Testis (tissue), 3 donors: ENCODE results near the gene CD300LD. TPM values are rescaled to one million over a fixed set of nuclear protein-coding genes. Genes with fewer than 3 reads are reported as not detected.

Experiments
- DNase-seq: peaks from one replicate; pipeline ENCODE4 v3.0.0-alpha.2; 2019
- H3K27ac ChIP-seq, 2 donors: fragments of 200-600 bp; sonication (generic); one replicate each; pipeline ENCODE4 v1.5.1; 2019
- H3K27me3 ChIP-seq: fragments of 200-600 bp; sonication (generic); one replicate; pipeline ENCODE4 v1.5.1; 2019
- H3K36me3 ChIP-seq: fragments of 200-600 bp; sonication (generic); one replicate; pipeline ENCODE4 v1.5.1; 2017; ENCODE audit warnings: low read depth; ENCODE audit errors: missing control alignments
- H3K4me1 ChIP-seq: fragments of 200-600 bp; sonication (generic); one replicate; pipeline ENCODE4 v1.5.1; 2019
- H3K4me3 ChIP-seq, 2 donors: fragments of 200-600 bp; sonication (generic); one replicate each; pipeline ENCODE4 v1.5.1; 2017 to 2019
- H3K9me3 ChIP-seq: fragments of 200-600 bp; sonication (generic); one replicate; pipeline ENCODE4 v1.5.1; 2017
- CTCF ChIP-seq, 3 experiments: fragments of 450-650 bp in 2 of 3; fragments of 200-600 bp in 1 of 3; sonication (generic) in 1 of 3; IDR thresholded peaks; one replicate each; pipeline ENCODE4 v1.5.1; 2016 to 2019; ENCODE audit warnings: antibody characterized with exemption in 3 of 3, mild to moderate bottlenecking in 2 of 3, moderate library complexity in 1 of 3
- POLR2A ChIP-seq: fragments of 450-650 bp; IDR thresholded peaks from one replicate; pipeline ENCODE4 v1.6.1; 2017; ENCODE audit warnings: antibody characterized with exemption, mild to moderate bottlenecking, moderate library complexity
- WGBS, 2 donors: methylation state at CpG; one replicate each; pipeline ENCODE4 v1.1.5; 2018; 5-methylcytosine and 5-hydroxymethylcytosine counted together
- intact Hi-C: fragments of 100-400 bp; cut with DNase I; formaldehyde crosslinking; loops from one replicate; pipeline ENCODE4 v1.15.1; 2023; ENCODE audit warnings: low total_unique reads
- polyA plus RNA-seq: library from polyadenylated mRNA; stranded (reverse); fragments of 350-450 nt; fragmentation: Illumina TruSeq; extraction: RNeasy Lipid Tissue Mini Kit (QIAGEN cat#74804); gene quantifications from one replicate; pipeline ENCODE4 v1.2.3, GENCODE V29; 2014; ENCODE audit warnings: low read depth, low replicate concordance; ENCODE audit not compliant: insufficient read depth
- total RNA-seq, 2 donors: library from RNA; depleted of rRNA; stranded (reverse); fragments of >200 nt; gene quantifications; one replicate each; pipeline ENCODE4 v1.2.3, GENCODE V29; 2016

Gene CD300LD
- total and polyA plus RNA-seq, 3 donors from 2014 or later, result 0.41 TPM; not detected in 2

GRCh38 chr17:74531231-74531761 lies 60.8 kb downstream of the CD300LD start, which contains the start of gene CD300LB:
TSS of gene CD300LB (minus strand) at chr17:74531475. CDS start at chr17:74531350, 125 bp downstream.
- Histone ChIP-seq H3K9me3 (no peaks in the 10 kb centered on the region), H3K4me1 (no peaks in the 10 kb centered on the region), H3K27ac (peak within 1 kb of the TSS in 1 of 2 donors; percentile 59), H3K4me3 (peak within 1 kb of the TSS in 1 of 2 donors; percentile 31), H3K36me3 (no peaks in the 10 kb centered on the region), H3K27me3 (no peaks in the 10 kb centered on the region)
- WGBS, 2 donors, result 50 to 56% methylated on average over 10 of the region's 10 CpGs
- DNase-seq, result no peak
- TF ChIP-seq CTCF (IDR thresholded peaks at IDR 0.05) (no peak), POLR2A (no peak)
- intact Hi-C loops, result no loop called here

GRCh38 chr17:74530831-74531150 lies 61.3 kb downstream of the CD300LD start:
- intact Hi-C loops, result no loop called here
- no peaks in the 10 kb centered on the region for H3K4me1 ChIP-seq
- H3K4me3 ChIP-seq, result no peak overlapping the region
- WGBS, 2 donors, result 73 to 89% methylated on average over 5 of the region's 5 CpGs
- H3K27ac ChIP-seq, result no peak overlapping the region
- DNase-seq, result peak; percentile 9
- H3K27me3 ChIP-seq, result no peaks in the 10 kb centered on the region
- no peak for TF ChIP-seq POLR2A
- no peak for TF ChIP-seq CTCF (IDR thresholded peaks at IDR 0.05)
- H3K36me3 ChIP-seq, result no peaks in the 10 kb centered on the region
- no peaks in the 10 kb centered on the region for H3K9me3 ChIP-seq

Other genes starting within 250 kb of the CD300LD start
- gene BTBD17, start 230.4 kb downstream of the CD300LD start, total RNA-seq, result 1 to 10 TPM in 1 of 2 donors, under 1 TPM in 1; 0.79 to 1.2 TPM
- not detected for gene BTBD17, start 230.4 kb downstream of the CD300LD start, polyA plus RNA-seq
- under 1 TPM; 0.55 to 0.87 TPM for gene GPR142, start 224.8 kb downstream of the CD300LD start, total RNA-seq
- 0.51 TPM for gene GPR142, start 224.8 kb downstream of the CD300LD start, polyA plus RNA-seq
- gene GPRC5C, start 160.2 kb downstream of the CD300LD start, total RNA-seq, result 10 to 100 TPM in 1 of 2 donors, 1 to 10 TPM in 1; 6.8 to 19.0 TPM
- gene GPRC5C, start 160.2 kb downstream of the CD300LD start, polyA plus RNA-seq, result 14.1 TPM
- gene CD300A, start 125.6 kb downstream of the CD300LD start, total RNA-seq, result 1 to 10 TPM; 2.0 to 2.4 TPM
- gene CD300A, start 125.6 kb downstream of the CD300LD start, polyA plus RNA-seq, result 3.7 TPM
- under 1 TPM; 0.71 to 0.99 TPM for gene CD300LB, start 60.8 kb downstream of the CD300LD start, total RNA-seq
- 0.30 TPM for gene CD300LB, start 60.8 kb downstream of the CD300LD start, polyA plus RNA-seq
- under 1 TPM; 0.39 to 0.81 TPM for gene CD300C, start 46.2 kb downstream of the CD300LD start, total RNA-seq
- 0.34 TPM for gene CD300C, start 46.2 kb downstream of the CD300LD start, polyA plus RNA-seq
- not detected for gene CD300H, start 24.8 kb downstream of the CD300LD start, total RNA-seq
- gene CD300H, start 24.8 kb downstream of the CD300LD start, polyA plus RNA-seq, result not detected
- under 1 TPM in 1 of 2 donors, not detected in 1; 0.31 TPM for gene CD300E, start 31.5 kb upstream of the CD300LD start, total RNA-seq
- 0.45 TPM for gene CD300E, start 31.5 kb upstream of the CD300LD start, polyA plus RNA-seq
- 1 to 10 TPM in 1 of 2 donors, under 1 TPM in 1; 0.43 to 1.1 TPM for gene CD300LF, start 120.6 kb upstream of the CD300LD start, total RNA-seq
- gene CD300LF, start 120.6 kb upstream of the CD300LD start, polyA plus RNA-seq, result 0.79 TPM
- under 1 TPM; 0.81 to 0.94 TPM for gene RAB37, start 145.0 kb upstream of the CD300LD start, total RNA-seq
- gene RAB37, start 145.0 kb upstream of the CD300LD start, polyA plus RNA-seq, result 1.9 TPM
- gene NHERF1, start 156.3 kb upstream of the CD300LD start, total RNA-seq, result 10 to 100 TPM; 26.9 to 28.6 TPM
- gene NHERF1, start 156.3 kb upstream of the CD300LD start, polyA plus RNA-seq, result 69.2 TPM
- 10 to 100 TPM; 45.6 to 51.3 TPM for gene NAT9, start 184.1 kb upstream of the CD300LD start, total RNA-seq
- gene NAT9, start 184.1 kb upstream of the CD300LD start, polyA plus RNA-seq, result 43.8 TPM